Kidney epithelial cell (primary cell): Measurements from ENCODE around the gene DNASE2. TPM values are rescaled to one million over a fixed set of nuclear protein-coding genes. Genes with fewer than 3 reads are reported as not detected.

Experiments used
- DNase-seq: peaks from one replicate; pipeline ENCODE4 v3.0.0-alpha.2; 2010; ENCODE audit warnings: low read depth
- H3K27me3 ChIP-seq: 2 replicates; pipeline ENCODE4 v1.6.0; 2011; ENCODE audit warnings: low read length; ENCODE audit not compliant: control insufficient read depth, insufficient read depth
- H3K36me3 ChIP-seq: 2 replicates; pipeline ENCODE4 v1.5.1; 2011; ENCODE audit warnings: low read length; ENCODE audit not compliant: control insufficient read depth, insufficient read depth
- H3K4me3 ChIP-seq: 2 replicates; pipeline ENCODE4 v1.5.1; 2011; ENCODE audit warnings: low read depth, mild to moderate bottlenecking, control low read depth, low read length
- CTCF ChIP-seq: IDR thresholded peaks from 2 replicates; pipeline ENCODE4 v1.5.1; 2011; ENCODE audit warnings: mild to moderate bottlenecking, moderate library complexity, low read length, control low read depth, inconsistent platforms; ENCODE audit not compliant: insufficient read depth, poor library complexity, severe bottlenecking
- total RNA-seq: library from RNA; depleted of rRNA; stranded (reverse); fragments of >200 nt; gene quantifications from 2 replicates; pipeline ENCODE4 v1.2.3, GENCODE V29; 2015

DNASE2 gene
- total RNA-seq, 1 donor from 2014 or later = 38.5 TPM

DNA sequence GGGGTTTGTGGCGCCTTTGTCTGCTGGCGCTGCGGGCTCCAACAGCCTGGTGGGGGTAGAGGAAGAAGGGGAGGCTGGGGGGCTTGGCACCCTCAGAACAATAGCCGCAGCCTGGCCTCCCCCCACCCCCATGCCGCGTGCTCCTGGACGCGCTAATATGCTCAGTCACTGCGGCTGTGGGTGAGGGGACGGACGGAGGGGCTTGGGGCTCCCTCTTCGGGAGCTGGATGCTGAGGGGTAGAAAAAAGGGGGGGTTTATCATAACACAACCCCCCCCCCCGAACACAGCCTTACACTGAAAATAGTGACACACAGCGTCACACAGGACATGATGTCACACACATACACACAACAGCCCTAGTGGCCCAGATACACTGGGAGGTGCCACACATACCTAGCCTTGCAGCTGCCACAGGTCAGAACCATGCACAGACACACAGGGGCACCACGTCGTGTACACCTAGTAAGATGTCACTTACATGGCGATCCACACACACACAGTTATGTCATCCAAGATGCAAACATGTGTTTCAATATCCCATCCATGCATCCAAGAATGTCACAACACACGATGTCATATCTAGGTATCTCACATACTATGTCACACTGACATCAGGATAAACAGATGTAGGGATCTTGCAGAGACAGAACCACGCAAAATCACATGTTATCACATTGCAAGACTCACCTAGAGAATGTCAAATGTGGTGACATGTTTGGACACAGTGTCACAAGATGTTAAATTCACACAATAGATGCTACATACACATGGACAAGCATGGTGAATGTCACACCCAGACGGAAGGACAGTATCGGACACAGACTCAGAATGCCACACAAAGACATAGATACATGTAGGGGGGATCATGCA, 42.1 kb downstream of the DNASE2 start:
- H3K27me3 ChIP-seq = peaks cover 75% of the 10 kb centered on the region
- DNase-seq = no peak
- no peaks in the 10 kb centered on the region for H3K36me3 ChIP-seq
- peak overlapping the region; percentile 35 for H3K4me3 ChIP-seq
- no peak for TF ChIP-seq CTCF

DNA sequence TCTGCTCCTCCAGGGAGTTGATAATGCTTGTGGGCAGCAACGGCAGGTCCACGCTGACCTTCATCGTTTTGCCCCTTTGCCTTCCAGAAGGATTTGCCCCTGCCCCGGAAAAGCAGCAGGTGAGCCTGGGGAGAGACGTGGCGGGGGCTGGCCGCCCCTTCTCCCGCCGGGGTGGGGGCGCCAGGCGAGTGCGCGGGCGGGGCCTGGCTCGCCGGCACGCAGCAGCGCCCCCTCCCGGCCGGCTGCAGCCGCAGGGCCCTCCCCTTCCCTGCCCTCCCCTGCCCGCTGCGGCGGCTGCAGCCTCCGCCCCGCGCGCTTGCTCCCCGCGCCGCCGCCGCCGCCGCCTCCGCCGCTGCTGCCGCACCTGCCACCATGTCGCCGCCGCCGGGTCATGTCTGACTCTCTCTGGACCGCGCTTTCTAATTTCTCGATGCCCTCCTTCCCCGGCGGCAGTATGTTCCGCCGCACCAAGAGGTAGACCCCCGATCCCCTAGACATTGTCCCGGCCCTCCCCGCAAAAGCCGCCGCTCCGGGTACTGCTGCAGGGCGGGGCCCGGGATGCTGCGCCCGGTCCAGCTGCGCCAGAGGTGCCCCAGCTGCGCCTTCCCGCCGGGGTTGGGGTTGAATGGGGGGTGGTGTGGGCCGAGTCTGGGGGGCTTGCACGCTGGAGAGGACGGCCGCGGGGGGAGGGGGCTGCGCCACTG, 42.9 kb downstream of the DNASE2 start, which contains the start of gene MAST1:
Gene MAST1 (plus strand): TSS at position 334 of the 704 bp plus-strand sequence. CDS start 58 bp downstream, at position 392.
- TF ChIP-seq CTCF = no peak
- peak within 1 kb of the TSS; percentile 35 for H3K4me3 ChIP-seq
- DNase-seq = no peak
- peaks cover 80% of the 10 kb centered on the region for H3K27me3 ChIP-seq
- no peaks in the 10 kb centered on the region for H3K36me3 ChIP-seq

GRCh38 chr19:12837225-12837624, 44.0 kb downstream of the DNASE2 start:
- no peaks in the 10 kb centered on the region for H3K36me3 ChIP-seq
- no peak for DNase-seq
- no peak for TF ChIP-seq CTCF
- peaks cover 83% of the 10 kb centered on the region for H3K27me3 ChIP-seq
- H3K4me3 ChIP-seq = no peak overlapping the region

DNA sequence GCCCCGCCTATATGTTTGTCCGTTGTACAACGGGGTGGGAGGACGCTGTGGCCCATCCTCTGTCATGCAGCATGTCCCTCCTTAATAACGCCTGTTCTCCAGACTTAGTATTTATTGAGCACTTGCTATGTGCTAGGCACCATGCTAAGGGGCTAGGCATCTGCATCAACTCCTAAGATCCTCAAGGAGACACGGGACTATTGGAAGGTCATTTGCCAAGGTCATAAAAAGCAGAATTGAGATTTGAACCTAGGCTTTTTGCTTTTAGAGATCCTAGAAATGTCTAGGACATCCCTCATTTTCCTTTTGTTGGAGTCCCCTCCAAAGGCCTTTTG, 44.8 kb downstream of the DNASE2 start:
- DNase-seq = no peak
- Histone ChIP-seq H3K27me3 (peaks cover 81% of the 10 kb centered on the region), H3K4me3 (no peak overlapping the region), H3K36me3 (no peaks in the 10 kb centered on the region)
- no peak for TF ChIP-seq CTCF

DNA sequence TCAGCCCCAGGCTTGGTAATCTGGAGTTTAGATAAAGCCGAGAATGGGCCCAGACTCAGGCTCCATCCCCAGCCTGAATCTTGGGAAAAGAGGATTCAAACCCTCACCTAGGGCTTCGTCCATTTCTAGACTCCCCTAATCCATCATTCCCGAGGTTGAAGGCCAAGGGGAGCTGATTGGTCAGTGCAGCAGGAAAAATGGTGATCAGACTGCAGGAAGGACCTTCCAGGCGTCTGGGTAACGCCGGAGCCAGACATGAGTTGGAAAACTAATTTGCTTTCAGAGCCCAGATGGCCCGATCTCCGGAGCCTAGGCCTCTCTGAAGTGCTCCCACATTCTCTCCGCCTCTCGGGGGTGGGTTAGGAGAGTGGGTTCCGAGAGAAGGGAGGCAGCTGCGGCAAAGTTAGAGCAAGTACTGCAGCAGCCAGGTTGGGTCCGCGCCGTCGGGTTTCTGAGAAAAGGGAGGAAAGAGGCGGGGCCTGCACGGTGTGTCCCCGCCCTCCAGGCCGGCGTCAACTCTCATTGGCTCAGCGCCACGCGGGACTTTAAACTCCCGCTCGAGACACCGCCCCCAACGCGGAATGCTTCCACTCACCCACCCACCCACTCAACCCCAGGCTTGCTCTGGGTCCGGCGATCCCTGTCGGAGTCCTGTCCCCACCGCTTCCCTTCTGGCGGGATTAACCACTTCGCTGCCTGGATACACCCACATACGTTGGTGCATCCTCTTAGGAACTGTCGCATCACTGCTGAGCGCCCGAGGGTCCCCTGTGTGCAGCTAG, 46.1 kb downstream of the DNASE2 start:
- no peak for DNase-seq
- H3K27me3 ChIP-seq = peaks cover 76% of the 10 kb centered on the region
- no peaks in the 10 kb centered on the region for H3K36me3 ChIP-seq
- H3K4me3 ChIP-seq = no peak overlapping the region
- TF ChIP-seq CTCF = no peak
